Stimulated activated CD4-positive, alpha-beta T cell treated with anti-CD3 and anti-CD28 coated beads, Interleukin-4, amount 100 ng/mL, for 48 hours (primary cell): ENCODE results near the gene PPP3CA.
"Not testable (repeated sequence)": the region's sequence is repeated elsewhere in the genome, so short reads cannot be mapped to it uniquely, and the experiment has no call there.

Experiments
- DNase-seq, 2 donors: peaks; one replicate each; pipeline ENCODE4 v3.0.0-alpha.2; 2020; ENCODE audit warnings: low read depth in 2 of 2

Gene PPP3CA

GRCh38 chr4:101256222-101256621 lies 91.1 kb downstream of the PPP3CA start:
- no peak for DNase-seq

GRCh38 chr4:101254776-101255175 lies 92.5 kb downstream of the PPP3CA start:
- no peak for DNase-seq

DNA sequence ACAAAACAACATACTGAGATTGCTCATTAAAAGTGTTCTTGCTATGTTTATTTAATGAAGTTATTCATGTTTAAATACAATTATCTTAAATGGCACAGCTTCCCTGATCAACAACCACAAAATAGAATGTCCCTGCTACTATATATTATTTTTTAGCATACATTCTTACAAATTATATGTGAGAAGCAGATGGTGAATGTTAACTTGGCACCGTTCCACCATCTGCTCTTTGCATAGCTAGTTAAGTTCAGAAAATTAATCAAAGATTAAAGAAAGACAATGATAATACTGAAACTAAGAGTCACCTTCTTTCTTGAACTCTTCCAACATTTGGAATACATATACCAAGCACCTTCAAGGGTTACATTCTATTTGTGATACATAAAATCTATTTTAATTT lies 94.2 kb downstream of the PPP3CA start:
- DNase-seq = no peak

- no peak for DNase-seq
Measured at GRCh38 chr4:101252721-101253120, 94.6 kb downstream of the PPP3CA start.

DNA sequence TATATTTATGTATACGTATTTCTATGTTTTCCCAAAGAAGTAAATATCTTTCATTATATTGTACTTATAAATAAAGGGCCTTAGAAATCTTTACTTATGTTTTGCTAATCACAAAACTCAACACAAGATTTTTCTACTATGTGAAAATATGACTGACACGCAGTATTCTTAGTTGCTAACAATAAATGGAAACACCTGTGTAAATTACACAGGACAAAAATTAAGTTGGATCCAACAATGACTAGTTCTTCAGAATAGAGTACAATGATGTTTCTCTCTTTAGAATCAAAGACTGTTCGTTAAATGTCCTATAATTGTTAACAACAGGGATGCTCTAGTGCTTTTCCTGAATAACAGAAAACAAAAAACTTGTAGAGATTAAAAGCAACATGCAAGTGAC lies 96.1 kb downstream of the PPP3CA start:
- no peak for DNase-seq

GRCh38 chr4:101244349-101244748 lies 103.0 kb downstream of the PPP3CA start:
- DNase-seq = no peak

GRCh38 chr4:101242441-101242840 lies 104.9 kb downstream of the PPP3CA start:
- no peak for DNase-seq

GRCh38 chr4:101240099-101240498 lies 107.2 kb downstream of the PPP3CA start:
- no peak for DNase-seq

- no peak for DNase-seq
Measured at GRCh38 chr4:101239665-101240064, 107.7 kb downstream of the PPP3CA start.

DNA sequence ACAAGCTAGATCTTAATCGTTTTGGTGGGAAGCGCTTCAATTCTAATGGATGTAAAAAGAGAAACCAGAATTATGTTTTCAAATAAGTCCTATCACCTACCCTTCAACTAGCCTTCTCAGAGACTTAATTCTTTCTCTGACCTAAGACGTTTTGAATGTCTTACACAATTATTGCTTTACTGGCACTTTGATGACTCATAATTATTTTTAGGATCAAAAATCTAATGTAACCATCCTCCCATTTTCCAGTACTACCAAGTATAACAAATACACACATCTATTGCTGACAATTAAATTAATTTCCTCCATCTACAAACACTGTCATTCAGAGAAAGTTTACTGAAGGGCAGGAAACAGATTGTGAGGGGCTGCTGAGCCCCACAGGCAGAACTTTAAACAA lies 108.6 kb downstream of the PPP3CA start:
- DNase-seq = no peak

- DNase-seq = no peak
Measured at GRCh38 chr4:101237773-101238172, 109.6 kb downstream of the PPP3CA start.

DNA sequence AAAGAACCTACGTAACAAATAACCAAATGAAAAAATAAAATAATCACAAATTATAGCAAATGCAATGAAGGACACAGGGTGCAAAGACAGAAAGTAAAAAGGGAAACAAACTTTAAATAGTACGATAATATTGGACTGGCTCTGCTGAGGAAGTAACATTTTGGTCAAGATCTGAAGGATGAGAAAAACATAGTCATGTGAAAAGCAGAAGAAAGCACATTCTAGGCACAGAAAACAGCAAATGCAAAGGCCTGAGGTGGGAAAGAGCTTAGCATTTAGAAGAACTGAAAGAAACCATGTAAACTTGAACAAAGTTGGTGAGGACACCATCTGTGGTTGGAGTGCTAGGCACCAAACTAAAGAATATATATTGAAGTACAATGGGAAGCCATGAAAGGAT lies 111.2 kb downstream of the PPP3CA start:
- DNase-seq = no peak

DNA sequence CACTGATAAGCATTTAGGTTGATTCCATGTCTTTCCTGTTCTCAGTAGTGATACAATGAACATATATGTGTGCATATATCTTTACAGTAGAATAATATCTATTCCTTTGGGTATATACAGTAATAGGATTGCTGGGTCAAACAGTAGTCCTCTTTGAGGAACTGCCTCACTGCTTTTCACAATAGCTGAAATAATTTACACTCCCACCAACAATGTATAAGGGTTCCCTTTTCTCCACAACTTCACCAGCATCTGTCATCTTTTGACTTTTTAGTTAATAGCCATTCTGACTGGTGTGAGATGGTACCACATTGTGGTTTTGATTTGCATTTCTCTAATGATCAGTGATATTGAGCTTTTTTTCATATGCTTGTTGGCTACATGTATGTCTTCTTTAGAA lies 113.2 kb downstream of the PPP3CA start:
- not testable (repeated sequence) for DNase-seq

GRCh38 chr4:101232074-101232776 lies 115.1 kb downstream of the PPP3CA start:
- DNase-seq = peak in 1 of 2 donors; percentile 7

DNA sequence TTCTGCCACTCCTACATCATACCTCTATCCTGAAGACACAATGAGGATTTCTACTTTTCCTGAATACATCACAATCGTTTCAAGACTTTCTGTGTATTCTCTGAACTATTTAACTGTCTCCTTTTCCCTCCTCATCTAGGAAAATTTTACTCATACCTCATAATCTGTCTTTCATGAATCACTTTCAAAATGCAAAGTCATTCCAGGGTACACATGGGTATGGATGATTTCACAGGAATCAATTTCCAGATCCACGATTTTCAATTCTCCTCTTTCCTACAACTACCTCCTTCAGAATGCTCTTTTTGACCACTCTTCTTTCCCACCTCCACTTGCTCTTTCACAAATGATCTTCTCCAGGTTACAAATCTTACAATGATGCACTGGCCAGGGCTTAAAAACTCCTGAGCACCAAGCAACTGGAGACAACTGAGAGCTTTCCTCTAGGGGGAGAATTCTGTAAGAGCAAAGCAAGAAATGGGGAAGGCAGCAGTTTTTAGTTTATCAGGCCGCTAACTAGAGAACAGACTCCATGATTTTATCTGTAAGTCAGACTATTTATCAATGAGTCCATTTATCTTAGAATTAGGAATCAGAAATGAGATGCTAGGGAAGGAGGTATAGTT lies 116.4 kb downstream of the PPP3CA start:
- no peak for DNase-seq

GRCh38 chr4:101229116-101229515 lies 118.2 kb downstream of the PPP3CA start:
- DNase-seq = no peak

- no peak for DNase-seq
Measured at GRCh38 chr4:101227715-101228114, 119.6 kb downstream of the PPP3CA start.

DNA sequence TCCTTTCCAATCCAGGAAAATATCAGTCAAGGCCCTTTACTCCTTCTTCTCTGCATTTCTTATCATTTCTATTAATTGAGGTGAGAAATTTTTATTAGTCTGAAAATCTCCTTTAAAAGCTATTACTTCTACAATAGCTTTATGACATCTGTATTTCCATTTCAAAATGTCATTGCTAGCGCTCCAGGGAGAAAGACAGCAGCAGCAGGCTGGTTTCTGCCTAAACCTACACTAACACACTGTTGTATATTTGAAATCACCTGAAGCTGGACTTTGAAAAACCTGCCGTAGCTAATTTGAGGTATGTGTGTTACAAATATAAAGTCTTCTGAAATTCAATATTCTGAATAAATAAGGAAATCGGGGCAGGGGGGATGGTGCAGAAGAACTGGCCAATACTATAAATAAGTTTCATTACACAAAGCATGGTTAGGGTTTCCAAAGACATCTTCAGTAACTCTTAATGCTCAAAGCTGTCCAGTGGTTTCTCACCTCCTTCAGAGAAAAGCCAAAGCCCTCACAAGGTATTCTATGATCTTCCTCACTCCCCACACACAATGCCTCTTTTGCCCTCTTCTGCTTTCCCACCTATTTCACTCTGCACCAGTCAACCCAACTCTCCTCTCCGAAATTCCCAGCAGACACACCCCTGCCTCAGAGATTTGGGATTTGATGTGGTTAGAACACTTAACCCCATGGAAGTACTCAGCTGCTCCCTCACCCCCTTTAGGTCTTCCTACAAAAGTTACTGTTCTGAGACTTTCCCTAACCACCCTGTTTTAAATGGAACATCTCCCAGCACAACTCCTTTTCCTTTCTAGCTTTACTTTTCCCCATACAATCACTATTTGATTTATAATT lies 122.7 kb downstream of the PPP3CA start:
- no peak for DNase-seq

- DNase-seq = no peak
Measured at GRCh38 chr4:101222156-101222845, 125.0 kb downstream of the PPP3CA start.

DNA sequence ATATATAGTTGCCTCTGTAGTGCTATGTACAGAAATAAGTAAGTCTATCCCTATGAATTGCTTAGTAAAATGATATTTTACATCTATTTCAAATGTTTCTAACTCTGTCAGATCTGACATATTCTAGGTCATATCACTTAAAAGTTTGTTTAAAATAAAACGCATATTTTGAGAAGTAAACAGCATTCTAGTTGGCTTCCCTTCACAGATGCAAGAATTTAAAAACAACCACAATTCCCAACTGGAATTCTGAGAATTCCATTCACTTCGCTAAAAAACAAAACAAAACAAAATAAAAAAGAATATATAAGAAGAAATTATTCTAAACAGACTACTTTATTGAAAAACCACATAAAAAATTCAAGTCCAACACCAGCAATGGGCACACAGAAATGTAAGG lies 126.0 kb downstream of the PPP3CA start:
- DNase-seq = no peak

GRCh38 chr4:101218894-101219293 lies 128.4 kb downstream of the PPP3CA start:
- DNase-seq = no peak

DNA sequence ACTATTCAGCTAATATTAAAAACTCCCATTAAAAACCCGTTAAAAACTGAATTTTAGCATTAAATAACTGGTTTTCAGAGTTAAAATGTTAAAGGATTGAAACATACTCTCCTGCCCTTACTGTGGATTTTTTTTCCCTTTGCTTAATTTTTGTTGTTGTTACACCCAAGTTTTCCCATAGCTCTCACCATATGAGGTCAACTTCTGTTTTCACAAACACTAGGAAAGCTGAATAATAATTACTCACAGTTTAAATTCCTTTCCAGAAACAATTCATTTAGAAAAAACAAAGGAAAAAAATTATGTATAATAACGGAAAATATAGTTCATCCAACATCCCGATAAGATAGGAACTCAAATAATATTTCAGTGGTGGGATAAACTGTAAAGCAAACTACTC lies 129.0 kb downstream of the PPP3CA start:
- DNase-seq = no peak
